ENCODE data around the gene BICRAL.
"Not testable (repeated sequence)": the region's sequence is repeated elsewhere in the genome, so short reads cannot be mapped to it uniquely, and the experiment has no call there.

The BICRAL gene

GRCh38 chr6:42894041-42894828 is 112.4 kb downstream of the BICRAL start:
- DNase-seq (ENCODE audit: low spot score), result not testable (repeated sequence)

GRCh38 chr6:42896178-42896719 is 114.4 kb downstream of the BICRAL start:
- no peak for DNase-seq (ENCODE audit: low spot score)

GRCh38 chr6:42898891-42899361 is 117.1 kb downstream of the BICRAL start:
- DNase-seq (ENCODE audit: low spot score), result no peak

GRCh38 chr6:42899871-42900270 is 118.0 kb downstream of the BICRAL start:
- no peak for DNase-seq (ENCODE audit: low spot score)

- DNase-seq (ENCODE audit: low spot score), result no peak
Observed at GRCh38 chr6:42901538-42901957, 119.7 kb downstream of the BICRAL start.

- not testable (repeated sequence) for DNase-seq (ENCODE audit: low spot score)
Observed at GRCh38 chr6:42902429-42903263, 120.8 kb downstream of the BICRAL start.

GRCh38 chr6:42904467-42904866 is 122.6 kb downstream of the BICRAL start:
- DNase-seq (ENCODE audit: low spot score), result no peak

GRCh38 chr6:42907336-42907735 is 125.5 kb downstream of the BICRAL start:
- DNase-seq (ENCODE audit: low spot score), result no peak

GRCh38 chr6:42909835-42910234 is 128.0 kb downstream of the BICRAL start:
- DNase-seq (ENCODE audit: low spot score), result no peak

- no peak for DNase-seq (ENCODE audit: low spot score)
Observed at GRCh38 chr6:42911171-42912021, 129.5 kb downstream of the BICRAL start.

GRCh38 chr6:42914546-42914945 is 132.7 kb downstream of the BICRAL start:
- DNase-seq (ENCODE audit: low spot score), result no peak

- DNase-seq (ENCODE audit: low spot score), result no peak
Observed at GRCh38 chr6:42915732-42916131, 133.9 kb downstream of the BICRAL start, which contains the start of gene PTCRA. Gene PTCRA (plus strand): TSS chr6:42916053. CDS start chr6:42916070, 17 bp downstream.

- no peak for DNase-seq (ENCODE audit: low spot score)
Observed at GRCh38 chr6:42916288-42916687, 134.4 kb downstream of the BICRAL start.
